ENCODE results near the gene TSEN54. TPM values are rescaled to one million over a fixed set of nuclear protein-coding genes. Genes with fewer than 3 reads are reported as not detected.
A peak's percentile ranks its signal among the peaks of the same experiment; 100 is the strongest.

Gene TSEN54
- 8.1 and 9.1 TPM in 2 replicates for total RNA-seq (2012; rRNA removed)

DNA sequence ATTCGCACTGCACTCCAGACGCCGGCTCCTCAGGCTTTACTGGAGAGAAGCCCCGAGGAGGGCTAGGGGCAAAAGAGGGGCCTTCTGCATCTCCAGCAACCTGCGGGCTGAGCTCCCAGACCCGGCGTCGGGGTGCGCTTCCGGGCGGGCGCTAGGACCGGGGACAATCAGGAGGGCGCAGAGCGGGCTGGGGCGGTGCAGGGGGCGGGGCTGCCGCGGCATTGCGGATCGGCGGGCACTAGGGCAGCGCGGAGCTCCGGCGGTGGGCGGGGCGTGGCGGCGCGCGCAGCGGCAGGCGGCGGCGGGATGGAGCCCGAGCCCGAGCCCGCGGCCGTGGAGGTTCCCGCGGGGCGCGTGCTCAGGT, at the start of gene TSEN54:
TSS of gene TSEN54 (plus strand) at position 274 of the 364 bp plus-strand sequence. CDS start at position 307, 33 bp downstream.
- Histone ChIP-seq H3K9ac (ENCODE audit: low read depth, low read length) (peak within 1 kb of the TSS; percentile 91), H3K4me1 (ENCODE audit: control insufficient read depth, insufficient read depth, low read length) (peaks cover 32% of the 10 kb centered on the region), H3K4me2 (ENCODE audit: low read length) (peak within 1 kb of the TSS; percentile 95), H3K36me3 (ENCODE audit: insufficient read depth, low read length) (peaks cover 6% of the 10 kb centered on the region), H3K9me3 (replicated peaks; ENCODE audit: low read length) (no peaks in the 10 kb centered on the region), H3K27me3 (ENCODE audit: control insufficient read depth, insufficient read depth, low read length) (no peaks in the 10 kb centered on the region), H3K4me3 (ENCODE audit: low read length) (peak within 1 kb of the TSS; percentile 71)

DNA sequence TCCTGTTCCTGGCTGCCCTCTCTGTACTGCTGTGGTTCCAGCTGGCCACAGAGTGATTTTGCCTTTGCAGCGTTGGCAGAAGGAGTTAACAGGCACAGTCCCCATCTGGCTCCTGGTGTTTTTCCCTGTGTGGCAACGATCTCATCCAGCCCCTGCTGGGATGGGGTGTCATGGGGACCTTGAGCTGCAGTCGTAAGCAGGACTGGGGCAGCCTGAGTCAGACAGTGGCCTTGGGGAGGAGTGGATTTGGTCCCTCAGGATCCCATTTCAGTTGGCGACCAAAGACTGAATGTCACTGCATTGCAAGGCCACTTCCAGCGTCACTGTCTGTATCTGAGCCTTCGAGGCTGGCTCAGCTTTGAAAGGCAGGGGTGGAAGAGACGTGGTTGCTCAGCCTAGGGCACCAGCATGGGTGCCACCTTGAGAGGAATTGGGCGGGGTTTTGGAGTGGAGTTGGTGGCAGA, 48.0 kb upstream of the TSEN54 start:
- no peaks in the 10 kb centered on the region for H3K9me3 ChIP-seq (replicated peaks; ENCODE audit: low read length)
- H3K4me3 ChIP-seq (ENCODE audit: low read length), result no peak overlapping the region
- H3K36me3 ChIP-seq (ENCODE audit: insufficient read depth, low read length), result peaks cover 12% of the 10 kb centered on the region
- H3K9ac ChIP-seq (ENCODE audit: low read depth, low read length), result no peak overlapping the region
- no peaks in the 10 kb centered on the region for H3K27me3 ChIP-seq (ENCODE audit: control insufficient read depth, insufficient read depth, low read length)
- no peak overlapping the region for H3K4me2 ChIP-seq (ENCODE audit: low read length)
- no peaks in the 10 kb centered on the region for H3K4me1 ChIP-seq (ENCODE audit: control insufficient read depth, insufficient read depth, low read length)

DNA sequence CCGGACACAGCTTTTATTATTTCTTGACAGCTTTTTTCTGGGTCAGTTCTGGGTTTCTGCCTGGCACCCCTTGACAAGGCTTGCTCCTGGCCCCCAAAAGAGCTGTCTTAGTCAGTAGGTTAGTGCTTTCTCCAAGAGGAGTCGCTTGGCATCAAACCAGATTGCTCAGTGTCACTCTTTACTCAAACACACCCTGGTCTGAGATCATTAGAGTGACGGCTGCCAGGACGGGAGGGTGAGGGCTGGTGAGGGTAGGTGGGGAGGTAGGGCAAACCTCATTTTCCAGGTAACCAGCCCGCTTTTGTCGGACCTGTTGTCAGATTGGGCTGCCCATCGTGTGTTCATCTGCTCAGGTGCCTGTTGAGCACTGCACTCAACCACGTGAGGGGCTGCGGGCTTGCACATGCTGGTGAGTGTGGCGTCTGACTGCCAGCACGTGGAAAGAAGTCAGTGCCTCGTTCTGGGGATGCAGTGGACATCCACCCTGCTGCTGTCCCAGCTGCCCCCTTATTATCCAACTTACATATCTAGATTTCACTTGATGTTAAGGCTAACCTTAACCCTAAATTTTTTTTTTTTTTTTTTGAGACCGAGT, 47.5 kb upstream of the TSEN54 start:
- Histone ChIP-seq H3K36me3 (ENCODE audit: insufficient read depth, low read length) (peaks cover 12% of the 10 kb centered on the region), H3K4me3 (ENCODE audit: low read length) (no peak overlapping the region), H3K4me2 (ENCODE audit: low read length) (no peak overlapping the region), H3K9me3 (replicated peaks; ENCODE audit: low read length) (no peaks in the 10 kb centered on the region), H3K27me3 (ENCODE audit: control insufficient read depth, insufficient read depth, low read length) (no peaks in the 10 kb centered on the region), H3K4me1 (ENCODE audit: control insufficient read depth, insufficient read depth, low read length) (no peaks in the 10 kb centered on the region), H3K9ac (ENCODE audit: low read depth, low read length) (no peak overlapping the region)

DNA sequence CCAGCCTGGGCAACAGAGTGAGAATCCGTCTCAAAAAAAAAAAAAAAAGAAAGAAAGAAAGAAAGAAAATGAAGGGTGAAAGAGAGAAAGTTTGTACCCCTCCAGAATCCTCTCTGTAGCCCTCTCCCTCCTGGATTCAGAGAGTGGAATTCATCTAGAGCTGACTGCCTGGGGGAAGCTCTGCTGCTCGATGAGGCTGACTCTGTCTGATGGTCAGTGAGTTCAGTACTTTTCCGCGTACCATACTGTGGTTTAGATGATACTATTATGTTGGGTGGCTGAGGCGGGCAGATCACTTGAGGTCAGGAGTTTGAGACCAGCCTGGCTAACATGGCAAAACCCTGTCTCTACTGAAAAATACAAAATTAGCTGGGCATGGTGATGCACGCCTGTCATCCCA, 45.1 kb upstream of the TSEN54 start:
- Histone ChIP-seq H3K36me3 (ENCODE audit: insufficient read depth, low read length) (peaks cover 12% of the 10 kb centered on the region), H3K4me2 (ENCODE audit: low read length) (no peak overlapping the region), H3K9me3 (replicated peaks; ENCODE audit: low read length) (no peaks in the 10 kb centered on the region), H3K4me3 (ENCODE audit: low read length) (no peak overlapping the region), H3K4me1 (ENCODE audit: control insufficient read depth, insufficient read depth, low read length) (peaks cover 10% of the 10 kb centered on the region), H3K27me3 (ENCODE audit: control insufficient read depth, insufficient read depth, low read length) (no peaks in the 10 kb centered on the region), H3K9ac (ENCODE audit: low read depth, low read length) (no peak overlapping the region)

GRCh38 chr17:75472119-75472518, 44.2 kb upstream of the TSEN54 start:
- Histone ChIP-seq H3K9me3 (replicated peaks; ENCODE audit: low read length) (no peaks in the 10 kb centered on the region), H3K9ac (ENCODE audit: low read depth, low read length) (no peak overlapping the region), H3K27me3 (ENCODE audit: control insufficient read depth, insufficient read depth, low read length) (no peaks in the 10 kb centered on the region), H3K36me3 (ENCODE audit: insufficient read depth, low read length) (peaks cover 12% of the 10 kb centered on the region), H3K4me2 (ENCODE audit: low read length) (no peak overlapping the region), H3K4me1 (ENCODE audit: control insufficient read depth, insufficient read depth, low read length) (peaks cover 17% of the 10 kb centered on the region), H3K4me3 (ENCODE audit: low read length) (no peak overlapping the region)

GRCh38 chr17:75473246-75473645, 43.1 kb upstream of the TSEN54 start:
- no peaks in the 10 kb centered on the region for H3K27me3 ChIP-seq (ENCODE audit: control insufficient read depth, insufficient read depth, low read length)
- peaks cover 17% of the 10 kb centered on the region for H3K4me1 ChIP-seq (ENCODE audit: control insufficient read depth, insufficient read depth, low read length)
- no peak overlapping the region for H3K4me3 ChIP-seq (ENCODE audit: low read length)
- H3K36me3 ChIP-seq (ENCODE audit: insufficient read depth, low read length), result peaks cover 12% of the 10 kb centered on the region
- H3K9me3 ChIP-seq (replicated peaks; ENCODE audit: low read length), result no peaks in the 10 kb centered on the region
- no peak overlapping the region for H3K4me2 ChIP-seq (ENCODE audit: low read length)
- no peak overlapping the region for H3K9ac ChIP-seq (ENCODE audit: low read depth, low read length)

GRCh38 chr17:75474736-75475135, 41.6 kb upstream of the TSEN54 start:
- Histone ChIP-seq H3K4me3 (ENCODE audit: low read length) (no peak overlapping the region), H3K27me3 (ENCODE audit: control insufficient read depth, insufficient read depth, low read length) (no peaks in the 10 kb centered on the region), H3K4me1 (ENCODE audit: control insufficient read depth, insufficient read depth, low read length) (peaks cover 17% of the 10 kb centered on the region), H3K36me3 (ENCODE audit: insufficient read depth, low read length) (peaks cover 12% of the 10 kb centered on the region), H3K9me3 (replicated peaks; ENCODE audit: low read length) (no peaks in the 10 kb centered on the region), H3K9ac (ENCODE audit: low read depth, low read length) (no peak overlapping the region), H3K4me2 (ENCODE audit: low read length) (no peak overlapping the region)

DNA sequence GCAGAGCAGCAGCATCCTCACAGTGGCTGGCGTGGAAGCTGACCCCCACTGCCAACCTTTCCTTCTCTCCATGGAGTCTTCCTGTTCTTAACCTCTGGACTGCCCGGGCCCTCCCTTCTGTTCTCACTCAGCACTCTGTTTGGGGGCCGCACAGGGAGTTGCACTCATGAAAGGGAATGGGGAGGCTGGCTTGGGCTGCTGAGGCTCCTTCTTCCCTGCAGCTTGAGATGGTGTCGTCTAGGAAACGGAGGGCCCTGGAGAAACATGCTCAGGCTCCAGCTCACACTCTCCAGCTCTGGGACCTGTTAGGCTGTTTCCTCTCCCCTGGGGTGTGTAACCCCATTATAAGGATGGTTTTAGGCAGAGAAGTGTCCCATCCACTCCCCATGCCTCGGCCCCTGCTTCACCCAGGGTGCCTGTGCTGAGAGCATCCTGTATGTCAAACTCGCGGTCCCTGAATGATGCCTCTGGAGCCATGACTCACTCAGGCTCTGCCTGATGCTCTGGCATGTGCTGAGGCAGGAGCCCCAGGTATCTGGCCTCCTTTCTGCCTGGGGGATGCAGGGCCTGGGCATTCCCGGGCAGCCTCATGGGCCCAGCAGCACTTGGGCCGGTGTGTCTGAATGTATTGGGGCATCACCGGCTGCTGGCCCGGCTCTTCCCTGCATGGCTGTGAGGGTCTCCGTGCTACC, 41.0 kb upstream of the TSEN54 start:
- Histone ChIP-seq H3K9me3 (replicated peaks; ENCODE audit: low read length) (no peaks in the 10 kb centered on the region), H3K36me3 (ENCODE audit: insufficient read depth, low read length) (peaks cover 12% of the 10 kb centered on the region), H3K9ac (ENCODE audit: low read depth, low read length) (no peak overlapping the region), H3K27me3 (ENCODE audit: control insufficient read depth, insufficient read depth, low read length) (no peaks in the 10 kb centered on the region), H3K4me1 (ENCODE audit: control insufficient read depth, insufficient read depth, low read length) (peaks cover 17% of the 10 kb centered on the region), H3K4me3 (ENCODE audit: low read length) (no peak overlapping the region), H3K4me2 (ENCODE audit: low read length) (no peak overlapping the region)

- peaks cover 17% of the 10 kb centered on the region for H3K4me1 ChIP-seq (ENCODE audit: control insufficient read depth, insufficient read depth, low read length)
- H3K4me3 ChIP-seq (ENCODE audit: low read length), result peak overlapping the region; percentile 39
- peaks cover 12% of the 10 kb centered on the region for H3K36me3 ChIP-seq (ENCODE audit: insufficient read depth, low read length)
- no peaks in the 10 kb centered on the region for H3K27me3 ChIP-seq (ENCODE audit: control insufficient read depth, insufficient read depth, low read length)
- peak overlapping the region; percentile 48 for H3K9ac ChIP-seq (ENCODE audit: low read depth, low read length)
- no peaks in the 10 kb centered on the region for H3K9me3 ChIP-seq (replicated peaks; ENCODE audit: low read length)
- H3K4me2 ChIP-seq (ENCODE audit: low read length), result peak overlapping the region; percentile 57
Measured at GRCh38 chr17:75475851-75476250, 40.5 kb upstream of the TSEN54 start.

DNA sequence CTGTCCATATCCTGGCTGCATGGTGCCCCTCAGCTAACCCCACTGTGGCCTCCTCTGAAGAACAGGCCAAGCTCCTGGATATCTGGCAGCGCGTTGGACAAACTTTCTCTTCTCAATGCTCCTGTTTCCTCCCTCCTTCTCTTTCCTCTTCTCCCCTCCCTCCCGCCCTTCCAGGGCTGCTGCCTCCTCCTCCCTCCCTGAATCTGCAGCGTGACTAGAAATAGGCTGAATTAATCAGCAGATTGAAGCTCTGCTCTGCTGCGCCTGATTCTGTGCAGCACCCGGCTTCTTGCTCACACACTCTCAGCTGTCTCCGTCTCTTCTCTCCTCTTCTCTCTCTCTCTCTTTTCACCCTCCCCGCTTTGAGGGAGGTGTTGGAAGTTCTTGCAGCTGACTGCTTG, 40.1 kb upstream of the TSEN54 start:
- Histone ChIP-seq H3K4me3 (ENCODE audit: low read length) (peak overlapping the region; percentile 39), H3K4me2 (ENCODE audit: low read length) (peak overlapping the region; percentile 57), H3K36me3 (ENCODE audit: insufficient read depth, low read length) (peaks cover 12% of the 10 kb centered on the region), H3K27me3 (ENCODE audit: control insufficient read depth, insufficient read depth, low read length) (no peaks in the 10 kb centered on the region), H3K9me3 (replicated peaks; ENCODE audit: low read length) (no peaks in the 10 kb centered on the region), H3K4me1 (ENCODE audit: control insufficient read depth, insufficient read depth, low read length) (peaks cover 17% of the 10 kb centered on the region), H3K9ac (ENCODE audit: low read depth, low read length) (peak overlapping the region; percentile 48)

DNA sequence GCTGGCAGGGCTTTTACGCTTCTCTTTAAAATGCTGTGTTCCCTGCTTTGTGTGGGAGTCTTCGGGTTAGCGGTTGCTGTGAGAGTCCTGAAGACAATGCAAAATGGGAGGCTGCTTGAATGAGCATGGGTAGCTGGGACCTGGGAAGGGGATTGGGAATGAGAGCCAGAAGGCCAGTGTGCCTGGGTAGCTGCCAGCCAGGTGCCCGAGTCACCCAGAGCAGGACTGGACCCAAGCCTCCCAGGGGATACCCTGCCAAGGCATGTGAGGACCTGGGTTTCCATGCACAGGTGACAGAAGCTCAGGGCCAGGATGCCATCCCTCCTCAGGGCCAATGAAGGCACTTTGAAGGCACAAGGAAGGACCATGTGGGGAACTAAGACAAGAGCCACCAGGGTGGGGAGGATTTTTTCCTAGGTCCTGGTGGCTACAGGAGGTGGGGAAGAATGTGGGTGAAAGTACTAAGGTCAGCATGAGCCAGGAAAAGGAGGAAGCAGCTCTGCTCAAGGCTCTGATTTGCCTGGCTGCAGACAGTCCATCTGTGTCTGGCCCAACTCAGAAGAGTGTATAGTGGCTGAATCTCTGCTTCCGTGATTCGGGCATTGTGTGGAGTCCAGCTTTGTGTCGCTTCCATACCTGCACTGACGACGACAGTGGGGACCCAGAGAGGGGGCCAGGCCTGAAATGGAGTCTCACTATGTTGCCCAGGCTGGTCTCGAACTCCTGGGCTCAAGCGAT, 39.4 kb upstream of the TSEN54 start:
- Histone ChIP-seq H3K4me2 (ENCODE audit: low read length) (peak overlapping the region; percentile 17), H3K4me1 (ENCODE audit: control insufficient read depth, insufficient read depth, low read length) (peaks cover 17% of the 10 kb centered on the region), H3K27me3 (ENCODE audit: control insufficient read depth, insufficient read depth, low read length) (no peaks in the 10 kb centered on the region), H3K9ac (ENCODE audit: low read depth, low read length) (no peak overlapping the region), H3K4me3 (ENCODE audit: low read length) (no peak overlapping the region), H3K36me3 (ENCODE audit: insufficient read depth, low read length) (peaks cover 12% of the 10 kb centered on the region), H3K9me3 (replicated peaks; ENCODE audit: low read length) (no peaks in the 10 kb centered on the region)

All from skeletal muscle satellite cell (primary cell).